ENCODE measurements around the gene SART3. TPM values are rescaled to one million over a fixed set of nuclear protein-coding genes. Genes with fewer than 3 reads are reported as not detected.

Gene SART3
- total RNA-seq, 1 donor from 2014 or later: 44.8 TPM

GRCh38 chr12:108505129-108505528 is 55.8 kb downstream of the SART3 start:
- H3K27ac ChIP-seq: no peak overlapping the region
- intact Hi-C loops (cut with DNase I): no loop called here
- no peak overlapping the region for H3K4me3 ChIP-seq
- TF ChIP-seq CTCF (IDR thresholded peaks at IDR 0.05): no peak
- peaks cover 5% of the 10 kb centered on the region for H3K9me3 ChIP-seq
- no peaks in the 10 kb centered on the region for H3K4me1 ChIP-seq
- DNase-seq (no peak), ATAC-seq (no peak)
- H3K36me3 ChIP-seq: no peaks in the 10 kb centered on the region
- H3K27me3 ChIP-seq: peaks cover 1% of the 10 kb centered on the region

- Histone ChIP-seq H3K27ac (no peak overlapping the region), H3K27me3 (peaks cover 8% of the 10 kb centered on the region), H3K4me3 (no peak overlapping the region), H3K9me3 (peaks cover 5% of the 10 kb centered on the region), H3K4me1 (no peaks in the 10 kb centered on the region), H3K36me3 (no peaks in the 10 kb centered on the region)
- intact Hi-C loops (cut with DNase I): no loop called here
- ATAC-seq (no peak), DNase-seq (no peak)
- TF ChIP-seq CTCF (IDR thresholded peaks at IDR 0.05): no peak
These were observed 58.1 kb downstream of the SART3 start for GRCh38 chr12:108502922-108503321.

- peaks cover 5% of the 10 kb centered on the region for H3K9me3 ChIP-seq
- H3K4me3 ChIP-seq: no peak overlapping the region
- no peaks in the 10 kb centered on the region for H3K4me1 ChIP-seq
- TF ChIP-seq CTCF (IDR thresholded peaks at IDR 0.05): no peak
- no peaks in the 10 kb centered on the region for H3K36me3 ChIP-seq
- DNase-seq (no peak), ATAC-seq (no peak)
- no peak overlapping the region for H3K27ac ChIP-seq
- intact Hi-C loops (cut with DNase I): no loop called here
- H3K27me3 ChIP-seq: peaks cover 8% of the 10 kb centered on the region
These were observed 62.8 kb downstream of the SART3 start for GRCh38 chr12:108498136-108498535.

- ATAC-seq (no peak), DNase-seq (no peak)
- Histone ChIP-seq H3K36me3 (no peaks in the 10 kb centered on the region), H3K4me1 (no peaks in the 10 kb centered on the region), H3K4me3 (no peak overlapping the region), H3K9me3 (no peaks in the 10 kb centered on the region), H3K27ac (no peak overlapping the region), H3K27me3 (peaks cover 8% of the 10 kb centered on the region)
- intact Hi-C loops (cut with DNase I): no loop called here
- no peak for TF ChIP-seq CTCF (IDR thresholded peaks at IDR 0.05)
These were observed 65.0 kb downstream of the SART3 start for GRCh38 chr12:108495823-108496579.

GRCh38 chr12:108495054-108495453 is 65.9 kb downstream of the SART3 start:
- Histone ChIP-seq H3K9me3 (no peaks in the 10 kb centered on the region), H3K27me3 (peaks cover 6% of the 10 kb centered on the region), H3K36me3 (no peaks in the 10 kb centered on the region), H3K27ac (no peak overlapping the region), H3K4me3 (no peak overlapping the region), H3K4me1 (no peaks in the 10 kb centered on the region)
- DNase-seq (no peak), ATAC-seq (peak; percentile 52)
- TF ChIP-seq CTCF (IDR thresholded peaks at IDR 0.05): peak; percentile 55
- intact Hi-C loops (cut with DNase I): no loop called here

Data from upper lobe of right lung (tissue), 1 donor.